OCI-LY7 (cell line): ENCODE measurements around the gene TMEM63A. TPM values are rescaled to one million over a fixed set of nuclear protein-coding genes. Genes with fewer than 3 reads are reported as not detected.

Experiments
- BruUV-seq: library from RNA; stranded (reverse); fragments of 400-500 nt; replicated peaks from 2 replicates; lab custom pipeline; 2021; lab: Mats Ljungman, UMichigan
- CTCF ChIA-PET: fragments of 300-600 bp; sonication (Branson Sonifier 250); formaldehyde crosslinking; loops from one replicate; lab custom pipeline; 2022; ENCODE audit warnings: antibody characterized with exemption; ENCODE audit not compliant: unreplicated experiment; lab: Charles Lee
- POLR2A ChIA-PET: fragments of 300-600 bp; sonication (Branson Sonifier 250); formaldehyde crosslinking; loops from one replicate; lab custom pipeline; 2022; ENCODE audit warnings: antibody characterized with exemption; lab: Charles Lee
- DNase-seq: peaks from one replicate; pipeline ENCODE4 v3.0.0-alpha.2; 2015; ENCODE audit warnings: low spot score
- H2AFZ ChIP-seq: fragments of 200-600 bp; sonication (generic), shearing (Covaris generic); 2 replicates; pipeline ENCODE4 v1.6.1; 2014; ENCODE audit warnings: mild to moderate bottlenecking, antibody characterized with exemption, low read length, moderate library complexity
- H3K27ac ChIP-seq: fragments of 200-600 bp; sonication (generic); 2 replicates; pipeline ENCODE4 v1.5.1; 2014; ENCODE audit warnings: mixed run types, low read depth, mild to moderate bottlenecking, moderate library complexity, low read length, inconsistent platforms; ENCODE audit not compliant: poor library complexity, severe bottlenecking
- H3K36me3 ChIP-seq: fragments of 200-600 bp; sonication (generic); 2 replicates; pipeline ENCODE4 v1.6.1; 2014; ENCODE audit warnings: mild to moderate bottlenecking, antibody characterized with exemption, low read length, moderate library complexity, mixed read lengths; ENCODE audit not compliant: insufficient read depth
- H3K4me1 ChIP-seq: fragments of 200-600 bp; sonication (generic); 2 replicates; pipeline ENCODE4 v1.5.1; 2014; ENCODE audit warnings: mild to moderate bottlenecking, low read length; ENCODE audit not compliant: insufficient read depth, poor library complexity, severe bottlenecking
- H3K4me2 ChIP-seq: fragments of 200-600 bp; sonication (generic); 2 replicates; pipeline ENCODE4 v1.6.1; 2014; ENCODE audit warnings: mild to moderate bottlenecking, low read length
- H3K4me3 ChIP-seq: fragments of 200-600 bp; sonication (generic); 2 replicates; pipeline ENCODE4 v1.5.1; 2014; ENCODE audit warnings: mild to moderate bottlenecking, low read depth, low read length; ENCODE audit not compliant: poor library complexity, severe bottlenecking
- H3K79me2 ChIP-seq: fragments of 200-600 bp; sonication (generic); 2 replicates; pipeline ENCODE4 v1.6.1; 2016; ENCODE audit warnings: low read depth, mild to moderate bottlenecking, low read length, moderate library complexity, mixed read lengths; ENCODE audit not compliant: insufficient read depth
- H3K9me2 ChIP-seq: fragments of 200-600 bp; sonication (generic); 2 replicates; pipeline ENCODE4 v1.6.1; 2016; ENCODE audit warnings: mild to moderate bottlenecking, low read length, mixed read lengths; ENCODE audit not compliant: insufficient read depth
- H3K9me3 ChIP-seq: fragments of 200-600 bp; sonication (generic); 2 replicates; pipeline ENCODE4 v1.6.1; 2014; ENCODE audit warnings: mild to moderate bottlenecking, mixed run types, low read length, mixed read lengths
- H4K20me1 ChIP-seq: fragments of 200-600 bp; sonication (generic); 2 replicates; pipeline ENCODE4 v1.6.1; 2014; ENCODE audit warnings: mild to moderate bottlenecking, antibody characterized with exemption, low read length, moderate library complexity, mixed read lengths; ENCODE audit not compliant: insufficient read depth
- CTCF ChIP-seq: fragments of 200-600 bp; sonication (generic); conservative IDR thresholded peaks from 2 replicates; pipeline ENCODE4 v1.5.1; 2014; ENCODE audit warnings: mild to moderate bottlenecking, antibody characterized with exemption, low read length, moderate library complexity, mixed read lengths
- EZH2phosphoT487 ChIP-seq: fragments of 200-600 bp; sonication (generic); IDR thresholded peaks from 2 replicates; pipeline ENCODE4 v1.6.1; 2018; ENCODE audit warnings: low read depth, borderline replicate concordance, mild to moderate bottlenecking, mixed run types, antibody characterized with exemption, low read length, moderate library complexity, mixed read lengths
- intact Hi-C: fragments of 100-400 bp; cut with micrococcal nuclease; formaldehyde crosslinking; loops from one replicate; pipeline ENCODE4 v1.10.0; 2022; ENCODE audit not compliant: unreplicated experiment
- total RNA-seq, 2 experiments: library from RNA; depleted of rRNA in 1 of 2; stranded (reverse); fragments of >200 nt in 1 of 2; shearing (Covaris generic) in 1 of 2; gene quantifications; 2 replicates each; pipeline ENCODE4 v1.2.3, GENCODE V29; 2014 to 2022

The TMEM63A gene
- total RNA-seq, 2 experiments from 2014 or later: 21.0 to 46.5 TPM

- 0 out of 2 replicates have a peak, but pooled peaks cover 5% of the 10 kb centered on the region for H4K20me1 ChIP-seq
- peaks cover 32% of the 10 kb centered on the region for H3K79me2 ChIP-seq
- DNase-seq: no peak
- no peak overlapping the region for H2AFZ ChIP-seq
- ChIA-PET CTCF (no interaction called here), POLR2A (interaction anchor here (0.5 to 9.1 kb wide), 6 partner anchors 10 to 1778 kb away, joined by 3 to 83 read pairs (median 4); partner anchors contain the start of genes LEFTY1 and LEFTY2)
- H3K9me2 ChIP-seq: no peaks in the 10 kb centered on the region
- TF ChIP-seq CTCF: no peak
- no peak for TF ChIP-seq EZH2phosphoT487
- no TSS peak for BruUV-seq
- intact Hi-C loops: loop anchor here (5.0 to 10.0 kb wide), 2 partner anchors 57 to 735 kb away; no protein-coding TSS in a partner anchor
- H3K9me3 ChIP-seq: no peaks in the 10 kb centered on the region
- H3K27ac ChIP-seq: no peak overlapping the region
- H3K4me1 ChIP-seq: peaks cover 36% of the 10 kb centered on the region
- H3K4me2 ChIP-seq: no peak overlapping the region
- H3K36me3 ChIP-seq: peaks cover 65% of the 10 kb centered on the region
- H3K4me3 ChIP-seq: no peak overlapping the region
These were observed 37.7 kb upstream of the TMEM63A start for GRCh38 chr1:225919906-225920305.

GRCh38 chr1:225918280-225918679 is 36.1 kb upstream of the TMEM63A start:
- H3K4me3 ChIP-seq: no peak overlapping the region
- no peak overlapping the region for H2AFZ ChIP-seq
- H4K20me1 ChIP-seq: 0 out of 2 replicates have a peak, but pooled peaks cover 5% of the 10 kb centered on the region
- H3K4me1 ChIP-seq: peaks cover 34% of the 10 kb centered on the region
- ChIA-PET CTCF (no interaction called here), POLR2A (interaction anchor here (0.6 to 0.9 kb wide), 2 partner anchors 35 to 57 kb away, joined by 4 read pairs; no protein-coding TSS in a partner anchor)
- no peak for DNase-seq
- intact Hi-C loops: no loop called here
- H3K36me3 ChIP-seq: peaks cover 65% of the 10 kb centered on the region
- no peaks in the 10 kb centered on the region for H3K9me2 ChIP-seq
- H3K79me2 ChIP-seq: peaks cover 25% of the 10 kb centered on the region
- TF ChIP-seq CTCF (no peak), EZH2phosphoT487 (no peak)
- H3K9me3 ChIP-seq: no peaks in the 10 kb centered on the region
- no TSS peak for BruUV-seq
- no peak overlapping the region for H3K4me2 ChIP-seq
- H3K27ac ChIP-seq: no peak overlapping the region

- no peak overlapping the region for H3K4me3 ChIP-seq
- peaks cover 27% of the 10 kb centered on the region for H3K4me1 ChIP-seq
- DNase-seq: no peak
- no peaks in the 10 kb centered on the region for H3K9me3 ChIP-seq
- H3K9me2 ChIP-seq: no peaks in the 10 kb centered on the region
- H3K4me2 ChIP-seq: no peak overlapping the region
- H3K79me2 ChIP-seq: peaks cover 18% of the 10 kb centered on the region
- no TSS peak for BruUV-seq
- H4K20me1 ChIP-seq: 0 out of 2 replicates have a peak, but pooled peaks cover 5% of the 10 kb centered on the region
- POLR2A ChIA-PET: interaction anchor here (0.7 kb wide), 1 partner anchor 64 kb away, joined by 3 read pairs; no protein-coding TSS in a partner anchor
- no peak overlapping the region for H2AFZ ChIP-seq
- intact Hi-C loops: no loop called here
- CTCF ChIA-PET: no interaction called here
- H3K36me3 ChIP-seq: peaks cover 60% of the 10 kb centered on the region
- no peak overlapping the region for H3K27ac ChIP-seq
- TF ChIP-seq EZH2phosphoT487: no peak
- no peak for TF ChIP-seq CTCF
These were observed 35.4 kb upstream of the TMEM63A start for GRCh38 chr1:225917536-225917935.
